Tibial artery (tissue), 4 donors: ENCODE measurements around the gene SOCS3.
A peak's percentile ranks its signal among the peaks of the same experiment; 100 is the strongest.

ENCODE experiments used
- DNase-seq, 2 donors: peaks; one replicate each; pipeline ENCODE4 v3.0.0-alpha.2; 2019
- H3K27ac ChIP-seq, 2 donors: fragments of 200-600 bp; sonication (generic) in 1 of 2; 1 replicate in 1 of 2; 2 replicates in 1 of 2; pipeline ENCODE4 v1.5.1; 2018 to 2019; ENCODE audit warnings: mild to moderate bottlenecking in 1 of 2
- H3K27me3 ChIP-seq, 2 donors: fragments of 200-600 bp; sonication (generic) in 1 of 2; one replicate each; pipeline versions ENCODE4 v1.5.1 to v1.6.0; 2016 to 2019
- H3K36me3 ChIP-seq, 3 donors: fragments of 200-600 bp; sonication (generic) in 2 of 3; one replicate each; pipeline ENCODE4 v1.5.1; 2016 to 2019; ENCODE audit warnings: mild to moderate bottlenecking in 2 of 3
- H3K4me1 ChIP-seq, 4 donors: fragments of 200-600 bp; sonication (generic) in 2 of 4; 1 replicate in 3 of 4; 2 replicates in 1 of 4; pipeline ENCODE4 v1.5.1; 2016 to 2019
- H3K4me3 ChIP-seq, 2 donors: fragments of 200-600 bp; sonication (generic) in 1 of 2; 1 replicate in 1 of 2; 2 replicates in 1 of 2; pipeline ENCODE4 v1.5.1; 2018 to 2019; ENCODE audit warnings: mild to moderate bottlenecking in 2 of 2
- H3K9me3 ChIP-seq, 3 donors: fragments of 200-600 bp; sonication (generic) in 1 of 3; one replicate each; pipeline ENCODE4 v1.5.1; 2016 to 2019
- CTCF ChIP-seq, 2 experiments: fragments of 200-600 bp in 1 of 2; fragments of 450-650 bp in 1 of 2; IDR thresholded peaks; one replicate each; pipeline ENCODE4 v1.5.1; 2017 to 2019; ENCODE audit warnings: antibody characterized with exemption in 2 of 2, mild to moderate bottlenecking in 1 of 2, moderate library complexity in 1 of 2
- intact Hi-C: fragments of 100-400 bp; cut with DNase I; formaldehyde crosslinking; loops from one replicate; pipeline ENCODE4 v1.15.0; 2023; ENCODE audit warnings: low total_unique reads

SOCS3 gene

GRCh38 chr17:78381601-78382232, 21.8 kb upstream of the SOCS3 start:
- H3K27me3 ChIP-seq: no peaks in the 10 kb centered on the region
- no peak overlapping the region for H3K27ac ChIP-seq
- no peak overlapping the region for H3K4me3 ChIP-seq
- H3K9me3 ChIP-seq: no peaks in the 10 kb centered on the region
- no peak for TF ChIP-seq CTCF (IDR thresholded peaks at IDR 0.05)
- peaks cover 0 to 59% (median 37%) of the 10 kb centered on the region in 4 donors for H3K4me1 ChIP-seq
- intact Hi-C loops: no loop called here
- DNase-seq: no peak
- H3K36me3 ChIP-seq: no peaks in the 10 kb centered on the region

GRCh38 chr17:78380370-78380769, 20.5 kb upstream of the SOCS3 start:
- intact Hi-C loops: no loop called here
- TF ChIP-seq CTCF (IDR thresholded peaks at IDR 0.05): no peak
- no peaks in the 10 kb centered on the region for H3K36me3 ChIP-seq
- H3K4me1 ChIP-seq: peaks cover 0 to 62% (median 39%) of the 10 kb centered on the region in 4 donors
- no peaks in the 10 kb centered on the region for H3K9me3 ChIP-seq
- DNase-seq: no peak
- H3K27ac ChIP-seq: no peak overlapping the region
- no peaks in the 10 kb centered on the region for H3K27me3 ChIP-seq
- H3K4me3 ChIP-seq: no peak overlapping the region

- Histone ChIP-seq H3K9me3 (no peaks in the 10 kb centered on the region), H3K36me3 (no peaks in the 10 kb centered on the region), H3K27me3 (no peaks in the 10 kb centered on the region), H3K4me3 (peak overlapping the region; percentile 91 to 94), H3K4me1 (peaks cover 0 to 52% (median 31%) of the 10 kb centered on the region in 4 donors), H3K27ac (peak overlapping the region; percentile 85 to 88)
- DNase-seq: no peak
- intact Hi-C loops: no loop called here
- TF ChIP-seq CTCF (IDR thresholded peaks at IDR 0.05): no peak
These were observed 19.2 kb upstream of the SOCS3 start for GRCh38 chr17:78379131-78379491.

- H3K27me3 ChIP-seq: no peaks in the 10 kb centered on the region
- peak within 1 kb of the TSS; percentile 85 to 88 for H3K27ac ChIP-seq
- intact Hi-C loops: no loop called here
- peak; percentile 70 to 84 for DNase-seq
- no peaks in the 10 kb centered on the region for H3K9me3 ChIP-seq
- peak in 1 of 2 experiments; percentile 13 for TF ChIP-seq CTCF (IDR thresholded peaks at IDR 0.05)
- no peaks in the 10 kb centered on the region for H3K36me3 ChIP-seq
- peaks cover 0 to 47% (median 28%) of the 10 kb centered on the region in 4 donors for H3K4me1 ChIP-seq
- peak within 1 kb of the TSS; percentile 91 to 94 for H3K4me3 ChIP-seq
These were observed 18.6 kb upstream of the SOCS3 start, which contains the start of gene PGS1 for GRCh38 chr17:78378225-78379130. Gene PGS1, plus strand, starts transcription at chr17:78378649. Its CDS starts 17 bp downstream, at chr17:78378666.

- H3K4me1 ChIP-seq: peaks cover 0 to 41% (median 26%) of the 10 kb centered on the region in 4 donors
- no peaks in the 10 kb centered on the region for H3K9me3 ChIP-seq
- no peak for TF ChIP-seq CTCF (IDR thresholded peaks at IDR 0.05)
- intact Hi-C loops: no loop called here
- H3K36me3 ChIP-seq: no peaks in the 10 kb centered on the region
- no peaks in the 10 kb centered on the region for H3K27me3 ChIP-seq
- H3K4me3 ChIP-seq: peak overlapping the region; percentile 91 to 94
- peak overlapping the region; percentile 85 to 88 for H3K27ac ChIP-seq
- DNase-seq: no peak
These were observed 18.0 kb upstream of the SOCS3 start for GRCh38 chr17:78377858-78378224.
